ENCODE results near the gene CYP19A1.

Gene CYP19A1

DNA sequence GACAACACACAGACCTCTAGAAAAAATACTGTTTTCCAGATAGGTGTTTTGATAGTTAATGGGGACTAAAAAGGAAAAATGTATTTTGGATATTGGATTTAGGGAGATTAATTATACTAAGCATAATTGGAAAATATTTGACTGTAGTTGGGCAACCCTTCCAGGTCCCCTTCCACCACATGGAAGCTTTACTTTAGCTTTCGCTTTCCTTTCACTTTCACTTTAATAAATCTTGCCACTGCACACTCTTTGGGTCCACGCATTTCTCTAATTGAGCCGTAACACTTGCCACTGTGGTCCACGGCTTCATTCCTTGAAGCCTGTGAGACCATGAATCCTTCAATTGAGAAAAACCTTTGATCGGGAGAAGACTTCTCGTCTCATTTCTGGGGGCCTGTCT lies 18.6 kb upstream of the CYP19A1 start:
- DNase-seq = no peak

DNA sequence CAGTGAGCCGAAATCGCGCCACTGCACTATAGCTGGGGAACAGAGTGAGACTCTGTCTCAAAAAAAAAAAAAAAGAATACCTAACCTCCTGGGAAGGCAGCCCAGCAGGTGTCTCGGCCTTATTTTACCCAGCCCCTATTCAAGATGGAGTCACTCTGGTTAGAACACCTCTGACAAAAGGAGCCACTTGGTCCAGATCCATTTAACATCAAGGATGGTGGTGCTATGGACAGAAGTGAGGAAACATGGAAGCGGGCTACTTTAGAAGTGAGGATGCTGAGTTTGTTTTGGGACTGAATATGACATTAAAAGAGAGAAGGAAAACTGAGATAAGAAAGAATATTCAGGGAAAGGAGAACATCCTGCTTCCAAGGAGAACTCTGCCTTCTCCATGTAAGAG lies 17.8 kb upstream of the CYP19A1 start:
- DNase-seq = no peak

DNA sequence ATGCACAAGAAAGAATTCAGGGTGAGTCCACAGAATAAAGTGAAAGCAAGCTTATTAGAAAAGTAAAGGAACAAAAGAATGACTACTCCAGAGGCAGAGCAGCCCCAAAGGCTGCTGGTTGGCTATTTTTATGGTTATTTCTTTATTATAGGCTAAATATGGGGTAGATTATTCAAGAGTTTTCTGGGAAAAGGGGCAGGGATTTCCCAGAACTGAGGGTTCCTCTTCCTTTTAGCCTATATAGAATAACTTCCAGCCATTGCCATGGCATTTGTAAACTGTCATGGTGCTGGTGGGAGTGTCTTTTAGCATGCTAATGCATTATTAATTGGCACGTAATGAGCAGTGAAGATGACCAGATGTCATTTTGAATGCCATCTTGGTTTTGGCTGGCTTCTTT lies 16.7 kb upstream of the CYP19A1 start:
- DNase-seq = peak in 1 of 2 experiments; percentile 1

DNA sequence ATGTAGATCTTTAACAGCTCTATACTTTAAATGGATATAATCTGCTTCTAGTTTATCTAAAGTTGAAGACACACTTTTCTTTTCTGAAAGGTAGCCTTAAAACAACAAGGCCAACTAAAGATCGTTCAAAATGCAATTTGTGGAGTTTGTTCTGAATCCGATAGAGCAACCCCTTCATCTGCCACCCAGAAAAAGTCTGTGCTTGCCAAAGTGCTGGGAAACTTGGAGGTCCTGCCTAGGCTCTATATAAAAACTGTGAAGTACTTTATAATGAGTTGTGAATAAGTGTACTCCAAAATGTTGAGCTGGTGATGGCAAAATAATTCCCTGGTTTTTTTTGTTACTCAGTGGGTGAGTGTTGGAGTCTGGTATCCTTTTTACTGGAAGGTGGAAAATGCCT lies 15.6 kb upstream of the CYP19A1 start:
- no peak for DNase-seq

DNA sequence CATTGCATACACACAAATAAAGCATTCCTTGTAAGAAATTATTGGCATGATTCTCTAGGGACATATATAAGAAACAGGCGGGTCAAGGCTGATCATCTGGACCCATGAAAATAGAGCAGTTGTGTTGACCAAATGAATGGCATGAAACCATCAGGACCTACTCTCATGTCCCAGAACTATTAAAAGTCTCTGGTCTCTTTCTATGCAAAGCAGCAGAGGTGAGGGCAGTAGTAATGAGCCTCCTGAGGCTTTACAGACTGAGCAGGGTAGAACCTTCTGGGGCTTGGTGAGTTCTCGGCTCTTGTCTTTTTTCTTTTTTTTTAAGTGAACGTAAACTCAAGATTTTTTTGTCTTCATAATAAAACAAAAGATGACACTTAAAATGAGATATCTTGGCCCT lies 12.3 kb upstream of the CYP19A1 start:
- DNase-seq = no peak

DNA sequence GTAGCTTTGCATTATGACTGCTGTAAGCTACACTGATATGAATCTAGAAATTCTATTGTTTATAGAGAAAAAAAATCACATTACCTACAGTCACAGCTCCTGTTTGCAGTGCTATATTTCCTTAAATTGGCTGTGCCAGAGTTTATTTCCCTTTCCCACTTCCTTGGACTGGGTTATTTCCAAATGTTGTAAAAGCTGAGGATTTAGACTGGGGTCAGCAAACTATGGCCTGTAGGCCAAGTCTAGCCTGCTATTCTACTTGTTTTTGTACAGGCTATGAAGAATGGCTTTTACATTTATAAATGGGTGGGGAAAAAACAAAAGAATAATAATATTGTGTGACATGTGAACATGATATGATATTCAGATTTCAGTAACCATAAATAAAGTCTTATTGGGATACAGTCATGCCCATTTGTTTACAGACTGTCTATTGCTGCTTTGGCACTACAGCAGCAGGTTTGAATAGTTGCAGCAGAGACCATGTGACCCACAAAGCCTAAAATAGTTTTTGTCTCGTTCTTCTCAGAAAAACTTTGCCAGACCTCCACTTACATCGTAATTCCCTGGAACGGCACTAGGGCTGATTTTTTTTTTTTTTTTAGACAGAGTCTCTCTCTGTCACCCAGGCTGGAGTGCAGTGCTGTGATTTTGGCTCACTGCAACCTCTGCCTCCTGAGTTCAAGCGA lies 10.9 kb upstream of the CYP19A1 start:
- DNase-seq = no peak

DNA sequence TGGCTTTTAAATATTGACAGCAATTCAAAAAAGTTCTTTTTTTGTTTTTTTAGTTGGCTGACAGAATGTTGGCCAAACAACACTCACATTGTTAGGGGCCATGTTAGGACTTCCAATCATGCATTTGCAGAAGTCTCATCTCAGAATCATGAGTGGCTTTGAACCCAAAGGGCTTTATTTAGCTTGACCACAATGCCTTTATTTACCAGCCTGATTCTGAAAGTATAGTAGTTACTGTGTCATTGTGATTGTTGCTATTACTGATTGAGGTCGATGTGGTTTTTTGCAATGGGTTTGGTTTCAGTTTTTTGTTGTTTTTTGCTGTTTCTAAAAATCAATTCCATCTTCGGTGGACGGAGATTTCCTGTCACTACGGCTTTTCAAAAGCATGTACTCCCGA lies 10.3 kb upstream of the CYP19A1 start:
- no peak for DNase-seq

DNA sequence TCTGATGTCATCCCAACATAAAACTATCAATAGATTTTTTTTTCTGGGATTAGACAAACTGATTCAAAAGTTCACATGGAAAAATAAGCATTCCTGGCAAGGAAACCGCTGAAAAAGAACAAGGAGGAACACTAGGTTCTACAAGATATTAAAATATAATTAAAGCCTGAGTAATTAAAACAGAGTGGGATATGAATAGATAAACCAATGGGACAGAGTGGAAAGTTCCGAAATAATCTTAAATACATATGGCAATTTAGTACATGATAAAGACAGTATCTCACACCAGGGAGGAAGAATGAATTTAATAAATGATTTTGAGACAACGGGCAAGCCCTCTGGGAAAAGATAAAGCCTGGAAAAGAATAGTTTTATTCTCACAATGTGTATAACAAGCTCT lies 7.7 kb upstream of the CYP19A1 start:
- no peak for DNase-seq

DNA sequence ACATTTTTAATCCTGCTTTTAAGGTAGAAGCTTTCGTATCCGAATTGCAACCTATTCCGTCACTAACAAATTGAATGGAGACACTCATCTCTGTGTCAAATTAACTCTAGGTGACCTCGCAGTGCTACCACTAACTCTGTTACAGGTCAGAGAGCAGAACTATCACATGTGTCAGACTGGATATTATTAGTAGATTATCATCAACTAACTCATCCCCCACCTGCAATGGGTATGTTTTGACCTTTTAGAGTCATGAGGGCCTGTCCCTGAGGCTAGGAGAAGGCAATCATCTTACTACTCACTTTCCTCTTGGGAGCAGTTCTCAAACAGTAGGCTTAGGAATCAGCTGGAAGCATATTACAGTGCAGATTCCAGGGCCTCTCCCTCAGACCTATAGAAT lies 5.1 kb upstream of the CYP19A1 start:
- DNase-seq = no peak

DNA sequence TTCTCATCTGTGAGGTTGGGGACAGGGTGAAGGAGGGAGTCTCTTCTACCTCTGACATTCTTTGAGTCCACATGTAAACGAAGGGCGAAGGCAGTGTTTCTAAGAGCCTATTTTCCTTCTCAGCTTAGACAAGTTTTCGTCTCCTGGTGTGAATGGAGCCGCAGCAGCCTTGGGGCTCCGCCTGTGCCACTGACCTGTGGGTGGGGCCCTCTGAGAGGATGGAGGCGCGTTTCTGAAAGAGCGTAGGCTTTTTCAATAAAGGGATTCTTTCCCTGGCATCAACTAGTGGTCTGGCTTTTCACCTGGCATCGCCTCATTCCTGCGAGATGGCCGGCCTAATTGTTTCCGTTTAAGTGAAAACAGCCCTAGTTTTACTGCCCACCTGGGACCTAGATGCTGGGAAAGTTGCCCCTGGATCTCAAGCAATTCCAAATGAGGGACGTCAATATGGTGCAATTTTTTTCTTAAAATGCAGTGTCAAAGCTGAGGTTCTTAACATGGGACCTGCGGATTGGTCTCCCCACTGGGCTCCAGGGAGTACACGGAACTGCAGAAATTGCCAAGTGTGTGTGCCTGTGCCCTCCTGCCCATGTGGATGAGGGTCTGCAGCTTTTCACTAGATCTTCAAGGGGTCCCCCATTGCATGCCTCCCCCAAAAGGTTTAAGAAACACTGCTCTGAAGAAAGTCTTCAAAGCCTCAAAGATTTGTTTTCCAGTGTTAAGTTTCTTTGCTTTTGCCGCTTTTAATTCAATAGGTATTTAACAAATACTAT lies 4.0 kb upstream of the CYP19A1 start:
- DNase-seq = no peak

DNA sequence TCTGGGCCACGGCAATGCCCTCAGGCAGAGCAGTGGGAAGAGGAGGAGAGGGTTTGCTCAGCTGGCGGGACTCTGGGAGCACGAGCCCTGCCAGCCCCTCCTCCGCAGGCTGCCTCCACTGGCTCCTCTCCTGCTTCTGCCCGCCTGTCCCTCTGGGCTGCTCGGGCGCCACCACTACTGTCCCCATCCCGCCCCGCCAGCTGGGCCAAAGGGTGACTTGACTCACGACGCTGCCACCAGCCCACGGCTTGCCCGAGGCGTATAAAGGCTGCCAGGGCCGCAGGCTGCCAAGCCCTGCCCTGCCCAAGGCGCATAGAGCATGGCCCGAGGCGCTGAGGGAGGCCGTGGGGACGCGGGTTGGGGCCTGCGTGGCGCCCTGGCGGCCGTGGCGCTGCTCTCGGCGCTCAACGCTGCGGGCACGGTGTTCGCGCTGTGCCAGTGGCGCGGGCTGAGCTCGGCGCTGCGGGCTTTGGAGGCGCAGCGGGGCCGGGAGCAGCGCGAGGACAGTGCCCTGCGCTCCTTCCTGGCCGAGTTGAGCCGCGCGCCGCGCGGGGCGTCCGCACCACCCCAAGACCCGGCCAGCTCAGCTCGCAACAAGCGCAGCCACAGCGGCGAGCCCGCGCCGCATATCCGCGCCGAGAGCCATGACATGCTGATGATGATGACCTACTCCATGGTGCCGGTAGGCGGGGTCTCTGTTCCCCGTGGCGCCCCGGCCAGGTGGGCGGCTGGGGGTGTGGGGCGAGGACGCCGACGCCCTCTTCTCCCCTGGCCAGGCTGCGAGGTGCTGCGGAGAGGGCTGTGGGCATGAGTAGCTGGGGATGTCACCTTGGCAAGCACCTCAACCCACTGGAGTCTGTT lies 3.2 kb upstream of the CYP19A1 start, which contains the start of gene GLDN:
TSS of gene GLDN (plus strand) at position 290 of the 861 bp plus-strand sequence. CDS start at position 320, 30 bp downstream.
- DNase-seq = no peak

DNA sequence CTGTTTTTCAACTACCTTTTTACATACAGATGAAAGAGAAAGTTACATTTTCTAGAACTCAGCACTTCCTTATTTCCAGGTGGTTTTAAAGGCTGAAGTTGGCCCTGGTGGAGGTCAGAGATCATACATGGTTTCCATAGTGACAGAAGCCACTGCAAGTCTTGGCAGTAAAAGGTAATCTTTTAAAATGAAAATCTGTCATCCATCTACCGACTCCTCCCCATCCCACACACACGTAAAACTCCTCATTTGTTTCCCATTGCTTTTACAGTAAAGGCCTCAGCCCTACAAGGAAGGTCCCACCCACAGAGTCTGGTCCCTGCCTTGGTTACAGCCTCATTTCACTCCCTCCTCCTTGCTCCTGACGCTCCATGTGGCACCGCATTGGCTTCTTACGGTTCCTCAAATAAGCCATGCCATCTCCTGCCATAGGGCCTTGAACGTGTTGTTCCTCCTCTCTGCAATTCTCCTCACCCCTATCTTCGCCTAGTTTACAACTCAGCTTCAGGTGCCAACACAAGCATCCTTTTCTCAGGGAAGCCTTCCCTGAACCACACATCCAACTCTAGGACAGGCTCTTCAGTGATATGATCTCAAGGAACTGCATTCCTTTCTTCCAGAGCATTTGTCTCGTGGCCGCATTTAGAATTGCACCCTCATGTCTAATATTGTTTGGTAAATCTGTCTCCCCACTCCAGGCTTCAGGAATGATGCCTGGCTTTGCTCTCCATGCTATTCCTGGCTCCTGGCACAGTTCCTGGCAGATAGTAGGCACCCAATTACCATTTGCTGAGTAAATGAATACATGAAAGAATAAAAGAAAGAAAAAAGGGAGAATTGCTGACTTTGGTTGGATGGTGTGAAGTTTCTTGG lies 2.6 kb downstream of the CYP19A1 start:
- no peak for DNase-seq

DNA sequence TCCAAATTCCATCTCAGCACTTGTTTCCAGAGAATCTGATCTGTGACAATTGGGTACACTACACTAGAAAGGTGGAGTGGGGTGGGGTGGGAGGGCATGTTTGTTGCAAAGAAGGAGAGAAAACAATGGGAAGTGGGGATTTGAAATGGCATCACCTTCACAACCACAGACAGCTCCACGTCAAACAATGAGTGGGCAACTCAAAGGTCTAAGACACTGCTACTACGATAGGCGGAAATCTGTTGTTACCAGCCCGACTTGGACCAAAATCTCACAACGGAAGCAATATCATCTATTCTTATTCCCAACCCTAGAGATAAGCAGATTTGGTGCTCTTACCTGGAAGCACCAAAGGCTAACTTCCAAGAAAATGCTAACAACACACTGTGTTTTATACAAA lies 3.3 kb downstream of the CYP19A1 start:
- DNase-seq = no peak

DNA sequence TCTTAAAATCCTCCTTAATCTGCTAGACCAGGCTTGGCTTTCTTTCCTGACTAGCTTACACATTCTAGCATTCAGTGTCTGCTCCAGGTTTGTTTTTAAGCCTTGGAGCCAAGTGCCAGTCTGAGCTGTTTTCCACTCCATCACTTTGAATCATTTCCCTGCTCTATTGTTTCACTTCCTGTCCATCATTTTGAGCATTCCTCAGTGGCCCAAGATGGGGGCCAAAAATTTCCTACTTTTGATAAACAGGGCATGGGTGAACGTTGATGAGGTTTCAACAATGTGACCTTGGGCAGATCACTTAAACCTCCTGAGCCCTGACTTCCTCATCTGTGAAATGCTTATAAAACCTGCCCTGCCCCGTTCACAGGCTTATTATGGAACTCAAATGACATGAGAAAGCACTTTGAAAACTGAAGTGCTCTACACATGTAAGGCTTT lies 4.4 kb downstream of the CYP19A1 start:
- no peak for DNase-seq

DNA sequence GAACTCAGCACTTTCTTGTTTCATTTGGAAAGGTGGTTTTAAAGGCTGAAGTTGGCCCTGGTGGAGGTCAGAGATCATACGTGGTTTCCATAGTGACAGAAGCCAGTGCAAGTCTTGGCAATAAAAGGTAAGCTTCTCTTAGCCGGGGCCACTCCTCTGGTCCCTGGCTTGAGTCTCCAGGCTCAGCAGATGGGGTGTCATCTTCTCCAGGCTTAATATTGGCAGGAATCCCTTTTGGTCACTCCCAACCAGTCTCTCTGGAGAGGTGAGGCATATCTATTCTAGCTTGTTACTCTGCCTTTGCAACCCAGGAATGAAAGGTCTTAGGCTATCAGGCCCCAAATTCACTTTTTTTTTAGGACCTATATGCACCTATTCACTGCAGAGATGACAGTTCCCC lies 4.8 kb downstream of the CYP19A1 start:
- peak in 1 of 2 experiments; percentile 27 for DNase-seq

DNA sequence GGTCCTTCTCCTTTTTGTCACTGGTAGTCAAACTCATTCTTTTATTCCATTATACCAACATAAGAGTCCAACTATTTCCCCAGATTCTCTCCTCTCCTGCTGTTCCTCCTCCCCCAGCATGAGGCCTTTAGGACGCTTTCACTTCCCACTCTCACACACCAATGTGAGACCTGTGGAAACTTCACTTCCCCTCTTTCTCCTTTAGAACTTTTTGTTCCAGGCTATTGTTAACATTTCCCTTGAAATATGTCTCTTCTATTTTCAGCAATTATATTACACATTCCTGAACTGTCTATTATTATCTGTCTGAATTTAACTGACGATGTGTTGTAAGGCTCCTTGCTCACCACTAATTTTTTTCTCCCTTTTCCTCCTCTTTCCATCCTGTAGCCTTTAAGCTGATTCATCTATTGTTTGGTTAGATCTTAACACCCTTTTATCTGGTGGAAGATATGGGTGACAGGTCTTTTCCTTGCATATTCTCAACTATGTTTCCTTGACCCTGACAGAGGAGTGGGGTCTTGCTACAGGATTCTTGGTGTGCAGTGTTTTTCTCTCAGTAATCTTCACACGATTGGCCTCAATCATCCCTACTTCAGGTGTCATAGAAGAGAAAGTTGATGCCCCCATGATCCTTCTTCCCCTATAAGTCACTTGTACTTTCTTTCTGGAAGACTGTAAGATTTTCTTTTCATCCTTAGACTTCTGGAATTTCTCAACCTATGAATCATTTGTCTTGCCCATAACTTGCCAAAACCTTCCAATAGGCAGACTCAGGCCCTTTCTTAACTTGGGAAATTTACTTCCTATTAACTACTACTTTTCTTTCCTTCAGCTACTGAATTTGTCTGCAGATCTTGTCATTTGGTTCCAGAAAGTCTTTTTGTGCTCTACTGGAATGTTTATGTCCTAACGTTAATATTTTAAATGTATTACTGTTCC lies 5.9 kb downstream of the CYP19A1 start:
- no peak for DNase-seq

DNA sequence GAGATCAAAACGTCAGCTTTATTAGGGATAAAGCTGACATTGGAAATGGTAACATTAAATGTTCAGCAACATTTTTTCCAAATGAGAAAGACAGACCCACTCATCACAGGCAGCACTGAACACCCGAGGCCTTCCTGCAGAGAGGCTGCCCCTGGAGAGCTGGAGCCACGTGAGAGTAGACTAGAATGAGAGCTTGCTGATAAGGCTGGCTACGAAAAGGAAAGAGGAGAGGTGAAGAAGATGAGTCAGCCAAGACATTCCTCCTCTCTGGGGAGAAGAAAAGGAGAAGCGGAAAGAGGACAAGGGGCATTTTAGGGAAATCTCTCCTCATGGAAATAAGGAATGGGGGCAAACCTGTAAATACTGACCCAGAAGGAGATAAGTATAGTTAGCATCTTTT lies 7.3 kb downstream of the CYP19A1 start:
- no peak for DNase-seq

DNA sequence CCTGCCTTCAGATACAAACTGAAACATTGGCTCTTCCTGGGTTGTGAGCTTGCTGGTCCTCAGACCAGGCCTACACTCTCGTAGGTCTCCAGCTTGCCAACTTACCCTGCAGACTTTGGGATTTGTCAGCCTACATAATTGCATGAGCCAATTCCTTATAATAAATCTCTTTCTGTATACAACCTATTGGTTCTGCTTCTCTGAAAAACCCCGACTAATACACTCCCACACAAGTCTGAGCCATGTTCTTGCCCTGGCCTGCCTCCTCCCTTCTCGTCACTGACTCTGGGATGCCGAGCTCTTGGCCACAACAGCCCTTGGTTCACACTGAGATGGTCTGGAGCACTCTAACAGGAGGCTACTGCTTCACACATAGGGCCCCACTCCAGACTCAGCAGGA lies 9.5 kb downstream of the CYP19A1 start:
- DNase-seq = peak in 1 of 2 experiments; percentile 9

DNA sequence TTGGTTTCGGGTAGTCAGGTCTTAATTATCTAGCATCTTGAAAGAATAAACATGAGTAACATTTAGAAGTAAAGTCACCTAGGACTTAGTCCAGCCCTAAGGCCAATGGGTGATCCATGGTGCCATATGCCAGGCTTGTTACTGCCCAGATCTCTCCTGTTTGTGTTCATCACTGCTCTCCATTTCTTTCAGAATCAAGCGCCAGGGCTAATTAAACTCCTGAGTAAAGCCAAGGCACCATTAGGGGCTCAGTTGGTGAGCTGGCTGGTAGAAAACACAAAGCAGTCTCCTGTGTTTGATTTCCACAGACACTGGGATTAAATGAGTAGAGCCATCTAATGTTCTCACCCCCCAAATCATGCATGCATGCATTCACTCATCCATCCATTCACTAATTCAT lies 11.3 kb downstream of the CYP19A1 start:
- DNase-seq = peak; percentile 58 to 77

DNA sequence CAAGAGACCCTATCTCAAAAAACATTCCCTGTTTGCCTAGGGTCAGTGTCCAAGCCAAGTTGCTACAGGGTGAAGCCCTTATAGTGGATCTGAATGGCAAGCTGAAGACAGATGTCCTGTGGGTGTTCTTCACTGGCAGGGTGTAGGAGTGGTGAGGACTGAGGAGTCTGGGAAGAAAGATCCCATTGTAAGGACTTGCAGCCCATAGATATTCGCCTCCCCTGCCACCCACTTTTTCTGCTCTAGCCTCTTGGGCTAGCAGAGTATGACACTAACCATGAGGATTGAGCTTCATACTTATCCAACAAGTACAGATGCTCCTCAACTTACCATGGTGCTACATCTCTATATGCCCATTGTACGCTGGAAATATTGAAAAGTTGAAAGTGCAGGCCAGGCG lies 13.2 kb downstream of the CYP19A1 start:
- no peak for DNase-seq

DNA sequence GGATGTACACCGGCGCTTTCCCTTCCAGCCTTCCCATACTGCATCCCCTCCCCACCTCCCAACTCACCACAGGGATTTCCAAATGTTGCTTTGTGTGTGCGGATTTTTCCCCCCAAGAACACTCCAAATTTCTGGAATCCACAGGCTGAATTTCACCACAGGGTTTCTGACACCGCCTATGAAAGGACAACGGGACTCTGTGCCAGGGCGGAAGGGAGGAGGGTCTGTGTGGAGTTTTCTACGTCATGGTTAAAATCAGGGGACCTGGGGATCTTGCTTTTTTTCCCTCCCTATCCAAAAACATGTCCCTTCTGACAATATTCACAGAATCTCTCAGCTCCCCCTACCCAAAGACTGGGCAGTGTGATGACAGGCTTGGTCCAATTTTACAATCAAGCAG lies 14.6 kb downstream of the CYP19A1 start:
- DNase-seq = no peak
